Fibroblast of upper back skin (primary cell): ENCODE measurements around the gene PLEKHA7.
"Not testable (repeated sequence)": the region's sequence is repeated elsewhere in the genome, so short reads cannot be mapped to it uniquely, and the experiment has no call there.

Experiments used
- DNase-seq: peaks from one replicate; pipeline ENCODE4 v3.0.0-alpha.2; 2013

PLEKHA7 gene

DNA sequence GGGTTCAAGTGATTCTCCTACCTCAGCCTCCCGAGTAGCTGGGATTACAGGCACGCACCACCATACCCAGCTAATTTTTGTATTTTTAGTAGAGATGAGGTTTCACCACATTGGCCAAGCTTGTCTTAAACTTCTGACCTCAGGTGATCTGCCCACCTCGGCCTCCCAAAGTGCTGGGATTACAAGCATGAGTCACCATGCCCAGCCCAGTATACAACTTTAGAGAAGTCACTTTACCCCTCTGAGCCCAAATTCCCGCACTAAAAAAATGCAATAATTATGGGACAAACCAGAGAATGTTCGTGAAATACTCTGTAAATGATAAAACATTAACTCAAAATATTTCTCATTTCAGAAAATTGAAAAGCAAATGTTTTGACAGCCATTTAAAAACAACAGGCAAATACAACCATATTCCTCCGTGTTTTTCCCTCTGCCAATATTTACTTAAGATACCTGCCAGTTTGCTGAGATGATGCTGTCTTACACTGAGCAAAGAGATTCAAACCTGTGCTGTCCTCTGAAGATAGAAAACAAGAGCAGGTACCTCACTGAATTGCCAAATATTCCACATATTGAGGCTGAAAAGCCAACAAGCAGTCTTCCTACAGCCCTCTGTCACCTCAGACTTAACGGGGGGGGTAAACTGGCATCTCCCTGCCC is 9.6 kb downstream of the PLEKHA7 start:
- DNase-seq: no peak

DNA sequence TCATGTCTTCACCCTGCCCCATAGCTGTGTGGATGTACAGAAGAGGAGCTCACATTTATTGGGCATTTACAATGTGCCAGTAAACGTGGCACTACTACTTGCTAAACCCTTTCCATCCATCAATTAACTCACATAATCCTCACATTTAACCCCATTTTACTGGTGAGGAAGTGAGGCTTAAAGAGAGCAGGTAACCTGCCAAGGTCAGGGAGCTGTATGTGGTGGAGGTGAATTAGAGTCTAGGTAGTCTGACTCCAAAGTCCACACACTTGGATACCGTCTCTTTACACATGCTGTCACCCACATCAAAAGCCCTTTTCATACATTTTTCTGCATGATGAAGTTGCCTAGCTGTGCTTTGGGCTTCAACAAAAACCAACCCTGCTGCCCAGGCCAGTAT is 10.8 kb downstream of the PLEKHA7 start:
- DNase-seq: no peak

DNA sequence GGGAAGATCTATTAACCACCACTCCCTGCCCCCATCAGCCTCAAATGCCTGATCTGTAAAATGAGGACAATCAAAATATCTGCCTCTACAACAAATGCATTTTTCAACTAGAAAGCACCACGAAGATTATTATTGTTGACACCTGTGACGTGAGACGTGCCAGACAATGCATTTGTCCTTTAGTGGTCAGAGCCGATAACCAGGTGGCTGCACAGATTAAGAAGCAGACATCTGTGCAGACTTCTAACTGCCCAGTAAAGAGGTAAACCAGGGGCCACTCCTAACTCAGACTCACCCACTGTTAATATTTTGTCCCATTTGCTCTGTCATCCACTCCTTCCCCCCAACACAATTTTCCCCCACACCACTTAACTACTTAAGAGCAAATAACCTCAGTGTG is 11.7 kb downstream of the PLEKHA7 start:
- DNase-seq: no peak

GRCh38 chr11:17001806-17002205 is 12.4 kb downstream of the PLEKHA7 start:
- DNase-seq: no peak

- DNase-seq: no peak
Observed at GRCh38 chr11:17000987-17001386, 13.2 kb downstream of the PLEKHA7 start.

- DNase-seq: not testable (repeated sequence)
Observed at GRCh38 chr11:17000253-17000652, 14.0 kb downstream of the PLEKHA7 start.

- no peak for DNase-seq
Observed at GRCh38 chr11:16999116-16999515, 15.1 kb downstream of the PLEKHA7 start.

- no peak for DNase-seq
Observed at GRCh38 chr11:16997624-16998023, 16.6 kb downstream of the PLEKHA7 start.

- DNase-seq: no peak
Observed at GRCh38 chr11:16993495-16993894, 20.7 kb downstream of the PLEKHA7 start.

DNA sequence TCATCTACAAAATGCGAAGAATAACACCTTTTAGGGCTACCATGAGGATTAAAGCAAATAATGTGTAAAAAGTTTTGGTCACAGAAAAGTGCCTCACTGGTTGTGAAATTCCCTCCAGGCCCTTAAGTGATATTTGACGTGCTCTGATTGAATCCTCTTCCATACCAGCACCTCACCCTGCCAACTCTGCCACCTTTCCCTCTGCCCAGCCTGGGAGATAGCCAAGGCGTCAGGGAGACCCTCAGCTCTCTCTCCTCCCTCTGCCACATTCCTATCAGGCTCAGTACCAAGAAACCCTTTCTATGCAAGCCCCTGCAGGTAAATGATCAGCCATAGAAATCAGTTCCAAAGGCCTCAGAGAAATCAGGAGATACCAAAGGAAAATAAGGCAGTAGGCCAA is 21.4 kb downstream of the PLEKHA7 start:
- no peak for DNase-seq

- DNase-seq: no peak
Observed at GRCh38 chr11:16989554-16989953, 24.7 kb downstream of the PLEKHA7 start.

DNA sequence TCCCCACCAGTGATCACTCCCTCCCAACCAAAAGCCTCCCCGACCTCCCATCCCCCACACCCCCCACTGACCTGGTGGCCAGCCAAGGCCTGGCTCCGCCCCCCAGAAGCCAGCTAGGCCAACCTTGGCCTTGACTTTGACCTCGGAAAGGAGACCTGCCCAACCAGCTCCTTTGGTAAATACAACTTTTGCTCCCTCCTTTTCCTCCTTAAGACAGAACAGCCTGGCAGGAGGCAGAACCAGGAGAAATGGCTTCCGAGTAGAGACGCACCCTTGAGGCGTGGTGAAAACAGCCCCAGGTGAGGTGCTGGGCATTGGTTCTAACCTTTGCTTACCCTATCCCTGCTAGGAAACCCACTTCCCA is 27.0 kb downstream of the PLEKHA7 start:
- DNase-seq: no peak

DNA sequence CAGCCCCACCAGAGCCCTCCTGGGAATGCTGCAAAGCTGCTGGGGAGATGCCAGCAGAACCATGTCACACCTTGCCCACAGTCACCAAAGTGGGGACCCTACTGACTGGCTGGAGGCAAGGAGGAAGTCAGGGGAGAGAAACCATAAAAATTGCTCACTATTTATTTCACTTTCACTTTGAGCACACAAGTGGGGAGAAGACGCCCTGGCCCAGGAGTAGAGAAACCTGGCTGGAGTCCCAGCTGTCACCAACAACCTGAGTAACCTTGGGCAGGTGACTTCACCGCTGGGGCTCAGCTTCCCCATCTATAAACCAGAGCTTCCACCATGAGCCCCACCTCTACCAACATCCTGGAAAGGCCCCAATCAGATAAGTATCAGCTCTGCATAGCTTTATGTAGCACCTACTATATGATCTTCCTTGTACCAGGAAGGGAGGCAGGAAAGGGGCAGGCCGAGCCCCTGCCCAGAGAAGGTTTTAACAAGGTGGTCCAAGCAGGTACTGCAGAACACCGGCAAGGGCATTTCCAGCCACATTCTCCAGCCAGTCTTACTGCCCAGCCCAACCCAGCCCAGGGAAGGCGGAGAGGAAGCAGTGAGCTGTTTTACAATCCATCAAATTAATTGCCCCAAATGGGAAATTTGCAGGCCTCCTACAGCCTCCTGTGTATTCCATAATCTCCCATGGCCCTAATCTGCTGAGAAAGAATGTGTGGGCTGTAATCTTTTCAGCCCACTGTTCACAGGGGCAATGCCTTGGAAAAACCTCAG is 27.6 kb downstream of the PLEKHA7 start:
- no peak for DNase-seq

DNA sequence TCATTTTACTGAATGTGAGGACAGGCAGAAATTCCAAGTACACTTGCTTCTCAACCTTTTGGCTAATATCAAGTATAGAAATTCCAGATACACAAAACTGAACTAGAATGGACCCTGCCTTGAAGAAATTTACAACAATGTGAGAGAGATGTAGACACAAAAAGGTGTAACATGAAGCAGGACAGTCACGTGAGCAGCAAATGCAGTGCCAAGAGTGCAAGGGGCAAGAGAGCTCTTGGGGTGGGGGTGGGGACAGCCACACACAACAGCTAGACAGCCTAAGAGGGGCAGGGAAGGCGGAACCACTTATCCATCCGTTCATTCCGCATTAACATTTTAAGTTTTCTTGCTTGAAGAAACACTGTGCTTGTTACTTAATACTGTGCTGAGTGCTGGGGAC is 28.9 kb downstream of the PLEKHA7 start:
- DNase-seq: no peak

- no peak for DNase-seq
Observed at GRCh38 chr11:16984229-16984628, 30.0 kb downstream of the PLEKHA7 start.

GRCh38 chr11:16982809-16983208 is 31.4 kb downstream of the PLEKHA7 start:
- no peak for DNase-seq

DNA sequence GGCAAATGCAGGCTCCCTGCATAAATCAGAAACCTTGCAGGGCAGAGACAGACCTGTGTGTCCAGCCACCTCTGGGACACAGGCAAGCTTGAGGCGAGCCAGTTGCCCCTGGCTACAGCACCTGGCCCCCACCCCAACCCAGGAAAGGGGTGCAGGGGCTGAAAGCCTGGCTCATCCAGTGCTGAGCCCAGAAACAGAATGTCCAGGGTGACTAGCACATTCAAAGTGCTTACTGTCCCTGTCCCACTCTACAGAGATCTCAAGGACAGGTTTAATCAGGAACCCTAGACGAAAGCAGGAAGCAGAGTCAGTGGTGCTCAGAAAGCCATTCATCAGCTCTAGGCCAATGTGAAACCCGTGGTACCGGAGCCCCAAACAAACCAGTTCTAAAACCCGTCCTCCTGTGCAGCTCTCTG is 31.9 kb downstream of the PLEKHA7 start:
- DNase-seq: no peak

DNA sequence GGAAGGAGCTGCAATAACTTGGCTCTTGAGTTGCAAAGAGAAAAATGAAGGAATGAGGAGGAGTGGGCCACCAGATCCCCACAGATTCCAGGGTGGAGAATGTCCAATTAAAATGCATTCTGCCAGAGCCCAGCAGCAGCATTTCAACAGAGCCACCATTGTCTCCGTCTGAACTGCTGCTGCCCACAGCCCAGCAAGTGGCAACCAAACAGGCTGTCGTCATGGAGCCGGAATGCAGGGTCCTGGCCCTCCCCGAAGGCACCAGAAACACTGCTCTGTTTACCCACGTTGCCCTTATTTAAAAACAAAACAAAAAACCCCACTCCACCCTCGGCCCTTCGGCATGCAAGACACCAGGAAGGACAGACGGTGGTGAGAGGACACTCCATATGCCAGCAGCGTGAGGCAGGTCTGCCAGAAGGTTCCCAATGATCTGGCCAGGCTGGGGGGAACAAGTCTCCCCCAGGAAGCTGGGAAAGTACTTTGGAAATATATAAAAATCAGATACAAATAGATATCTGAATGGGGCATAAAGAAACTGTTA is 32.5 kb downstream of the PLEKHA7 start:
- DNase-seq: no peak

DNA sequence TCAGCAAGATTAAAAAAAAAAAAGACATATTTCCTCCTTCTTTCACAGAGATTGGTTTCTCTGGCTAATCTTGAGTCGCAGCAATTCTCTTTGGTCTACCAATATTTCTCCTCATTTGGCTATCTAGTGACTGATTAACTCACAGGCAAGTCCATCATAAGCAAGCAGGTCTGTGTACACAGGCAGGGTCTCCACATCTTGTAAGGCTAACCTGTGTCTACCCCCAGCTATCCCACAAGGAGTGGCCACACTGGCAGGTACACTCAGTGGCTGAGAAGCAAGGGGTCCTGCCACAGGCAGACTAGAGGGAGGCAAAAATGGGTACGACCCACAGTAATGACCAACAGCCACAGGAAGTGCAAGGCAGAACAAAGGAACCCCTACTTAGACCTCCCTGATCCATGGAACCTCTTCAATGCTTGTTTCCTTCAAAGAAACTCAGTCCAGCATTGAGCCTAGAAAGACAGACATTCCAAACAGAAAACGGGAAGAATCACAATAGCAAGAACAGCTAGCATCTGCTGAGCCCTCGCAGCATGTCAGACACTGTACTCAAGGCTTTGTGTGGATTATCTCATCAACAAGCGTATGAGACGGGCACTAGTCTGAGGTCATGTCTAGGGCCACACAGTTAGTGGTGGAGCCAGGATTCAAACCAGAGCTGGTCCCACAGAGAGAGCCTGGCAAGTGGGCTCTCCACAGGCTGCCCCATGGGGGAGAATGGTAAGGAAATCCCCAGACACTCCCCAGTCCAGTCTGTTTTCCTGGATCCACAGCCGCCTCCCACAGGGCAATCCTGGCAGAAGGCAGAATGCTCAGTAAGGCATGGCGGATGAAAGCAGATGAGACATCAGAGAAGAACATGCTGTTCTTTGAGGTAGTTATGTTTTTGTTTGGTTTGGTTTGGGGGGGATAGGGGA is 34.3 kb downstream of the PLEKHA7 start:
- DNase-seq: no peak

GRCh38 chr11:16977994-16978315 is 36.3 kb downstream of the PLEKHA7 start:
- DNase-seq: no peak

DNA sequence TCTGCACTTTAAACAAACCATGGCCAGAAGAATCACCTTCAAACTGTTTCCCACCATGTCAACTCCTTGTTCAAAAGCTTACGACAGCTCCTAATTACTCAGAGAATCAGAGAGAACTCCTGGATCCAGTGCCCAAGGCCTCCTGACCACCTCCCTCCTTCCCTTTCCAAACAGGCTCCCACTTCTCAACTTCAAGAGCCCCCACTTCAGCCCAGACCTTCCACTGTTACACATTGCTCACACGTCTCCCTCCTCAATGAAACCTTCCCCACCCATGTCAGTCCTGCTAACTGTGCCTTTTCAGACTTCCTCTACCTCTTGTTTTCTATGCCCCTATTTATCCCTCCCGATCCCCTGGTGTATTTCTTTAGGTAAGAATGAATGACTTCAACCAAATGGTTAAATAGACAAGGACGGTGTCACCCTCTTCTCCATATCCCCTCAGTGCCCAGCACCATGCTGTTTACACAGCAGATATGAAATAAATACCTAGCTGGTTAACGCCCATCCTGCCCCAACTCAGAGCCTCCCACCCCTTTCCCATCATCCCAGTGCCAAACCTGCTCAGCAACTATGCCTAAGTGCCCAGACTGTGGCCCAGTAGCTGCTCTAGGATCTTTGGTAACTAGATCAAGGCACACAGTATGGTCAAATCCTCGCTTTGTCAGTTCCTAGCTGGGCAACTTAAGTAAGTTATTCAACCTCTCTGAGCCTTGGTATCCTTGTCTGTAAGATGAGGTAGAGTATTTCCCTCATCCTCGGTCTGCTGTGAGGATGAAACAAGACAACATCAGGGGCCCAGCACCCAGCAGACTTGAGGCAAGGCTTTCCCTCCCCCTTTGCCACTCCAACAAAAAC is 36.8 kb downstream of the PLEKHA7 start:
- no peak for DNase-seq

DNA sequence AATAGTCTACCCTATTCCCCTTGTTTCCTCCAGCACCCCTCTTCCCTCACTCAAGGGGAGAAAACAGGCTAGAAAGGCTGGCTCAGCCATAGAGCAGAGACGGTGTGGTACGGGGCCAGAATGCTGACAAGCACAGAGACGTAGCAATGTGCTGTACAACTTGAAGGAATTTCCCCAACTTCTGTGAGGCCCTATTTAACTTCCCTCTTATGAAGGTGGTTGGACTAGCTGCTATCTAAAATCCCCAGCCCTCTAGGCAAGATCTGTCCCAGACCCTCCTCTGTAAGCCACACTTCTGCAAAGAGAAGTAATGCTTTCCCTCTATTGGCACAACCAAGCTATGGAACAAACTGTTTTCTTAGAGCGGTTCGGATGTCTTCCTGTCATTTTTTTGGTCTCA is 37.8 kb downstream of the PLEKHA7 start:
- no peak for DNase-seq

DNA sequence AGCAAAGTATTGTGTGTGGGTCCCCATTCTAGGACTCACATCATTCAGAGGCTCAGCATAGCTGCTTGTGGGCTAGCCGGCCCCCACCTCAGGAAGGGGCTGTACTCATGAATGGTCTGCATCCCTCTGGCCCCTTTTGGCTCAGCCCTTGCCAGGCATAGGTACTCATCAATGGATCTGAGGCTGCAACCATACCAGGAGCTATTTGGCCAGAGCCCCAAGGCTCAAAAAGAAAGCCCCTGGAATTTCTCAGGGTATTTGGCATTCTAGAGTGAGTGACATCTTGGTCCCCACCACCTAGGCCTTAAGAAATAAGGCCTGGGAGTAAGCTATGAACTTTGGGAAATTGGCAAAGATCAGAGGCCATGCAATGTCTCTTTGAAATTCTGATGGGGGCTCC is 38.3 kb downstream of the PLEKHA7 start:
- DNase-seq: no peak
